HCT116 (cell line): ENCODE measurements around the gene METTL25. TPM values are rescaled to one million over a fixed set of nuclear protein-coding genes. Genes with fewer than 3 reads are reported as not detected.

Source experiments
- ATAC-seq: fragments of 200-7000 bp; cut with Tn5 transposase; 2 replicates; pipeline ENCODE4 v1.9.1; 2020; ENCODE audit warnings: mild to moderate bottlenecking, moderate library complexity
- BruUV-seq: library from RNA; stranded (reverse); fragments of 400-500 nt; replicated peaks from 2 replicates; lab custom pipeline; 2021; lab: Mats Ljungman, UMichigan
- CTCF ChIA-PET: fragments of 300-600 bp; sonication (Branson Sonifier 250); formaldehyde crosslinking; loops from one replicate; lab custom pipeline; 2021; ENCODE audit warnings: antibody characterized with exemption; lab: Charles Lee
- POLR2A ChIA-PET: fragments of 300-600, 350-600 bp; sonication (Branson Sonifier 250); formaldehyde crosslinking; loops from one replicate; lab custom pipeline; 2021; ENCODE audit warnings: antibody characterized with exemption; lab: Charles Lee
- RAD21 ChIA-PET, 2 experiments: fragments of 300-600 bp; sonication (Branson Sonifier 250); formaldehyde crosslinking; loops; one replicate each; lab custom pipeline; 2023; ENCODE audit warnings: low total read pairs in 2 of 2; ENCODE audit not compliant: uncharacterized antibody in 2 of 2, unreplicated experiment in 2 of 2, low non-redundant PET in 1 of 2; lab: Charles Lee
- DNase-seq: peaks from one replicate; pipeline ENCODE4 v3.0.0-alpha.2; 2010; ENCODE audit warnings: low read depth, low spot score
- H2AFZ ChIP-seq: fragments of 200-600 bp; shearing (Covaris generic), sonication (generic); 2 replicates; pipeline ENCODE4 v1.6.1; 2017; ENCODE audit warnings: low read depth, mixed run types, mixed read lengths, antibody characterized with exemption, low read length; ENCODE audit not compliant: poor library complexity, severe bottlenecking
- H3K27ac ChIP-seq: 2 replicates; pipeline ENCODE4 v1.5.1; 2012; ENCODE audit warnings: low read depth, low read length
- H3K27me3 ChIP-seq: fragments of 200-600 bp; sonication (generic); 2 replicates; pipeline ENCODE4 v1.6.1; 2016; ENCODE audit warnings: mixed run types, low read length, mixed read lengths; ENCODE audit not compliant: insufficient read depth
- H3K36me3 ChIP-seq, 2 experiments: fragments of 200-500 bp in 1 of 2; fragments of 200-600 bp in 1 of 2; sonication (Bioruptor generic) in 1 of 2; sonication (generic) in 1 of 2; 2 replicates each; pipeline versions ENCODE4 v1.5.1 to v1.6.1; 2014 to 2016; ENCODE audit warnings: low read length in 2 of 2, inconsistent platforms in 1 of 2, mixed read lengths in 1 of 2, mixed run types in 1 of 2; ENCODE audit not compliant: insufficient read depth in 2 of 2, control insufficient read depth in 1 of 2
- H3K4me1 ChIP-seq, 2 experiments: fragments of 200-600 bp in 1 of 2; sonication (generic) in 1 of 2; 2 replicates each; pipeline versions ENCODE4 v1.5.1 to v1.6.1; 2012 to 2017; ENCODE audit warnings: low read length in 2 of 2, inconsistent platforms in 1 of 2, mild to moderate bottlenecking in 1 of 2, mixed read lengths in 1 of 2, mixed run types in 1 of 2, moderate library complexity in 1 of 2; ENCODE audit not compliant: insufficient read depth in 2 of 2, control insufficient read depth in 1 of 2
- H3K4me2 ChIP-seq: fragments of 200-600 bp; sonication (generic); 2 replicates; pipeline ENCODE4 v1.6.1; 2017; ENCODE audit warnings: mixed run types, low read length, mixed read lengths
- H3K4me3 ChIP-seq, 2 experiments: fragments of 200-600 bp in 1 of 2; sonication (generic) in 1 of 2; replicated peaks in 1 of 2; 2 replicates each; pipeline ENCODE4 v1.5.1; 2011 to 2016; ENCODE audit warnings: low read length in 2 of 2, control low read depth in 1 of 2, low read depth in 1 of 2, mild to moderate bottlenecking in 1 of 2, mixed read lengths in 1 of 2, mixed run types in 1 of 2
- H3K79me2 ChIP-seq: fragments of 200-600 bp; sonication (generic); 2 replicates; pipeline ENCODE4 v1.6.1; 2017; ENCODE audit warnings: mild to moderate bottlenecking, mixed run types, low read length, moderate library complexity, mixed read lengths; ENCODE audit not compliant: insufficient read depth
- H3K9ac ChIP-seq: fragments of 200-600 bp; sonication (generic); 2 replicates; pipeline ENCODE4 v1.6.1; 2016; ENCODE audit warnings: low read length, mixed read lengths
- H3K9me2 ChIP-seq: fragments of 200-600 bp; sonication (generic), shearing (Covaris generic); 2 replicates; pipeline ENCODE4 v1.6.1; 2017; ENCODE audit warnings: mixed run types, mild to moderate bottlenecking, moderate library complexity; ENCODE audit not compliant: insufficient read depth
- H3K9me3 ChIP-seq, 2 experiments: fragments of 200-500 bp in 1 of 2; fragments of 200-600 bp in 1 of 2; sonication (Bioruptor generic) in 1 of 2; sonication (generic) in 1 of 2; 2 replicates each; pipeline ENCODE4 v1.6.1; 2014 to 2017; ENCODE audit warnings: low read length in 2 of 2, mixed read lengths in 2 of 2, inconsistent platforms in 1 of 2, low read depth in 1 of 2, mild to moderate bottlenecking in 1 of 2, mixed run types in 1 of 2, moderate library complexity in 1 of 2; ENCODE audit not compliant: control insufficient read depth in 1 of 2, insufficient read depth in 1 of 2
- H4K20me1 ChIP-seq: fragments of 200-600 bp; sonication (generic), shearing (Covaris generic); 2 replicates; pipeline ENCODE4 v1.6.1; 2017; ENCODE audit warnings: mixed run types, mild to moderate bottlenecking, moderate library complexity; ENCODE audit not compliant: insufficient read depth
- EGR1 ChIP-seq: IDR thresholded peaks from 2 replicates; pipeline ENCODE4 v1.6.1; 2012; ENCODE audit warnings: low read depth
- EZH2 ChIP-seq: fragments of 200-600 bp; sonication (generic); IDR thresholded peaks from 2 replicates; pipeline ENCODE4 v1.6.1; 2017; ENCODE audit warnings: antibody characterized with exemption, mixed run types
- EZH2phosphoT487 ChIP-seq: fragments of 200-600 bp; IDR thresholded peaks from 2 replicates; pipeline ENCODE4 v1.6.1; 2018; ENCODE audit warnings: antibody characterized with exemption, borderline replicate concordance
- FOSL1 ChIP-seq: IDR thresholded peaks from 2 replicates; pipeline ENCODE4 v1.6.1; 2012; ENCODE audit warnings: low read depth
- SRF ChIP-seq: IDR thresholded peaks from 2 replicates; pipeline ENCODE4 v1.6.1; 2012; ENCODE audit warnings: low read depth
- TCF7L2 ChIP-seq: IDR thresholded peaks from 2 replicates; pipeline ENCODE4 v1.7.0; 2011; ENCODE audit warnings: borderline replicate concordance, inconsistent platforms; ENCODE audit not compliant: insufficient read depth, insufficient read length; ENCODE audit errors: extremely low read depth
- YY1 ChIP-seq: IDR thresholded peaks from 2 replicates; pipeline ENCODE4 v1.6.1; 2011; ENCODE audit warnings: low read length, low read depth, moderate library complexity, mild to moderate bottlenecking; ENCODE audit not compliant: insufficient replicate concordance; ENCODE audit errors: extremely low read depth
- ZFX ChIP-seq: fragments of 450-650 bp; IDR thresholded peaks from 2 replicates; pipeline ENCODE4 v1.6.1; 2017
- intact Hi-C: fragments of 100-400 bp; cut with micrococcal nuclease; formaldehyde crosslinking; loops from 2 replicates; pipeline ENCODE4 v1.10.0; 2022
- total RNA-seq: library from RNA; stranded (reverse); gene quantifications from one replicate; pipeline ENCODE4 v1.2.1, GENCODE V29; 2021; ENCODE audit not compliant: unreplicated experiment
- TF ChIP-seq, protein P1 (sequence below): IDR thresholded peaks from 2 replicates; pipeline ENCODE4 v1.6.1; 2011; ENCODE audit warnings: mild to moderate bottlenecking, low read length, moderate library complexity; ENCODE audit not compliant: insufficient replicate concordance; ENCODE audit errors: extremely low read depth
- TF ChIP-seq, protein P2 (sequence below): IDR thresholded peaks from 2 replicates; pipeline ENCODE4 v1.6.1; 2012
- TF ChIP-seq, protein P3 (sequence below): IDR thresholded peaks from 2 replicates; pipeline ENCODE4 v1.6.1; 2012

METTL25 gene
- total RNA-seq, 1 experiment from 2014 or later = 4.4 TPM

DNA sequence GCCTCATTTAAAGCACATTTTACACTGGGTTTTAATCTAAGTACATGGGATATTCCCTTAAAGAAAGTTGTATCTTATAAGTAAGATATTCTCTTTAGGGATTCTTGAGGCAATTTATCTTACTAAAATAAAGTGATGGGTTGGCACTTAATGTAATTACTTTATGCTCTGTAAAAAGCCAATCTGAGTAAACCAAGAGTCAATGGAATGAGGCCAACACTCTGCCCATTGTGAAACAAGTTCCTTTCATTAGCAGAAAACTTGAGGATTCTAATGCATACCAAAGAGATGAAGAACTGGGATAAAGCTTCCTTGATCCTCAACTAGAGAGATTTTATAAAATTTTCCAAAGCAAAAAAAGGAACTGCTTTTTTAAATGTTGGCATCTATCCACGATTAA, 121.2 kb downstream of the METTL25 start:
- BruUV-seq = no TSS peak
- Histone ChIP-seq H2AFZ (no peak overlapping the region), H3K27me3 (no peaks in the 10 kb centered on the region), H3K27ac (no peak overlapping the region), H3K4me3 (no peak overlapping the region), H3K9me3 (no peaks in the 10 kb centered on the region), H3K9me2 (no peaks in the 10 kb centered on the region), H3K36me3 (no peaks in the 10 kb centered on the region), H3K9ac (no peak overlapping the region), H3K4me1 (no peaks in the 10 kb centered on the region), H4K20me1 (no peaks in the 10 kb centered on the region), H3K4me2 (no peak overlapping the region), H3K79me2 (no peaks in the 10 kb centered on the region)
- no peak for DNase-seq
- intact Hi-C loops = no loop called here
- CTCF ChIA-PET = no interaction called here
- no peak for ATAC-seq
- TF ChIP-seq TCF7L2 (no peak), EGR1 (no peak), YY1 (no peak), FOSL1 (no peak), ZFX (no peak), SRF (no peak), EZH2phosphoT487 (no peak), EZH2 (no peak)
- TF ChIP-seq, protein P1, sequence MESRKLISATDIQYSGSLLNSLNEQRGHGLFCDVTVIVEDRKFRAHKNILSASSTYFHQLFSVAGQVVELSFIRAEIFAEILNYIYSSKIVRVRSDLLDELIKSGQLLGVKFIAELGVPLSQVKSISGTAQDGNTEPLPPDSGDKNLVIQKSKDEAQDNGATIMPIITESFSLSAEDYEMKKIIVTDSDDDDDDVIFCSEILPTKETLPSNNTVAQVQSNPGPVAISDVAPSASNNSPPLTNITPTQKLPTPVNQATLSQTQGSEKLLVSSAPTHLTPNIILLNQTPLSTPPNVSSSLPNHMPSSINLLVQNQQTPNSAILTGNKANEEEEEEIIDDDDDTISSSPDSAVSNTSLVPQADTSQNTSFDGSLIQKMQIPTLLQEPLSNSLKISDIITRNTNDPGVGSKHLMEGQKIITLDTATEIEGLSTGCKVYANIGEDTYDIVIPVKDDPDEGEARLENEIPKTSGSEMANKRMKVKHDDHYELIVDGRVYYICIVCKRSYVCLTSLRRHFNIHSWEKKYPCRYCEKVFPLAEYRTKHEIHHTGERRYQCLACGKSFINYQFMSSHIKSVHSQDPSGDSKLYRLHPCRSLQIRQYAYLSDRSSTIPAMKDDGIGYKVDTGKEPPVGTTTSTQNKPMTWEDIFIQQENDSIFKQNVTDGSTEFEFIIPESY = no peak
- TF ChIP-seq, protein P2, sequence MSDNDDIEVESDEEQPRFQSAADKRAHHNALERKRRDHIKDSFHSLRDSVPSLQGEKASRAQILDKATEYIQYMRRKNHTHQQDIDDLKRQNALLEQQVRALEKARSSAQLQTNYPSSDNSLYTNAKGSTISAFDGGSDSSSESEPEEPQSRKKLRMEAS = no peak
- TF ChIP-seq, protein P3, sequence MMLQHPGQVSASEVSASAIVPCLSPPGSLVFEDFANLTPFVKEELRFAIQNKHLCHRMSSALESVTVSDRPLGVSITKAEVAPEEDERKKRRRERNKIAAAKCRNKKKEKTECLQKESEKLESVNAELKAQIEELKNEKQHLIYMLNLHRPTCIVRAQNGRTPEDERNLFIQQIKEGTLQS = no peak
- POLR2A ChIA-PET = no interaction called here
- RAD21 ChIA-PET = no interaction called here
